Endothelial cell of umbilical vein (primary cell): ENCODE measurements around the gene TBC1D5. TPM values are rescaled to one million over a fixed set of nuclear protein-coding genes. Genes with fewer than 3 reads are reported as not detected.
"Not testable (repeated sequence)": the region's sequence is repeated elsewhere in the genome, so short reads cannot be mapped to it uniquely, and the experiment has no call there.

ENCODE experiments used
- BruUV-seq: library from RNA; stranded (reverse); fragments of 400-500 nt; replicated peaks from 2 replicates; lab custom pipeline; 2021; lab: Mats Ljungman, UMichigan
- CTCF ChIA-PET: fragments of 300-600, 350-600 bp; sonication (Branson Sonifier 250); formaldehyde crosslinking; loops from one replicate; lab custom pipeline; 2021; ENCODE audit warnings: antibody characterized with exemption, inconsistent platforms; lab: Charles Lee
- POLR2A ChIA-PET: fragments of 300-600, 350-600 bp; sonication (Branson Sonifier 250); formaldehyde crosslinking; loops from one replicate; lab custom pipeline; 2021; ENCODE audit warnings: antibody characterized with exemption, inconsistent platforms; lab: Charles Lee
- DNase-seq: peaks from one replicate; pipeline ENCODE4 v3.0.0-alpha.2; 2011; ENCODE audit warnings: low read depth, low spot score
- FAIRE-seq: peaks from 2 replicates; lab custom pipeline; 2011; peaks lifted over from hg19 to GRCh38; lab: Jason Lieb, UNC
- H2AFZ ChIP-seq: 2 replicates; pipeline ENCODE4 v1.6.0; 2012; ENCODE audit warnings: low read depth, low read length, control low read depth, inconsistent platforms
- H3K27ac ChIP-seq: 2 replicates; pipeline ENCODE4 v1.5.1; 2011; ENCODE audit warnings: low read depth, mild to moderate bottlenecking, control low read depth, low read length, moderate library complexity; ENCODE audit not compliant: insufficient read depth
- H3K27me3 ChIP-seq, 2 experiments: 2 replicates each; pipeline versions ENCODE4 v1.6.0 to v1.6.1; 2011; ENCODE audit warnings: low read length in 2 of 2, mixed read lengths in 1 of 2; ENCODE audit not compliant: control insufficient read depth in 2 of 2, insufficient read depth in 2 of 2
- H3K36me3 ChIP-seq, 2 experiments: 2 replicates in 1 of 2; 3 replicates in 1 of 2; pipeline ENCODE4 v1.5.1; 2011; ENCODE audit warnings: low read length in 2 of 2, mild to moderate bottlenecking in 1 of 2, moderate library complexity in 1 of 2; ENCODE audit not compliant: control insufficient read depth in 2 of 2, insufficient read depth in 2 of 2; ENCODE audit errors: extremely low read depth in 1 of 2
- H3K4me1 ChIP-seq: 3 replicates; pipeline ENCODE4 v1.5.1; 2011; ENCODE audit warnings: mild to moderate bottlenecking, low read length; ENCODE audit not compliant: control insufficient read depth, insufficient read depth; ENCODE audit errors: extremely low read depth
- H3K4me2 ChIP-seq: 2 replicates; pipeline ENCODE4 v1.6.1; 2011; ENCODE audit warnings: low read length, control low read depth, mixed read lengths; ENCODE audit not compliant: insufficient read depth
- H3K4me3 ChIP-seq, 3 experiments: fragments of 200-600 bp in 1 of 3; sonication (generic), shearing (Covaris generic) in 1 of 3; replicated peaks in 1 of 3; 2 replicates each; pipeline ENCODE4 v1.5.1; 2011 to 2016; ENCODE audit warnings: control low read depth in 3 of 3, low read length in 3 of 3, mild to moderate bottlenecking in 2 of 3, inconsistent platforms in 1 of 3, low read depth in 1 of 3, moderate library complexity in 1 of 3; ENCODE audit not compliant: insufficient read depth in 1 of 3
- H3K79me2 ChIP-seq: 2 replicates; pipeline ENCODE4 v1.6.0; 2012; ENCODE audit warnings: low read length, inconsistent platforms; ENCODE audit not compliant: control insufficient read depth, insufficient read depth
- H3K9ac ChIP-seq: replicated peaks from 2 replicates; pipeline ENCODE3; 2011; ENCODE audit warnings: low read length, control low read depth; ENCODE audit not compliant: insufficient read depth; ENCODE audit errors: extremely low read depth
- H3K9me1 ChIP-seq: replicated peaks from 3 replicates; pipeline ENCODE4 v1.6.0; 2011; ENCODE audit warnings: mild to moderate bottlenecking, low read length; ENCODE audit not compliant: control insufficient read depth, insufficient read depth; ENCODE audit errors: extremely low read depth
- H3K9me3 ChIP-seq: replicated peaks from 2 replicates; pipeline ENCODE4 v1.5.1; 2012; ENCODE audit warnings: low read length, inconsistent platforms; ENCODE audit not compliant: control insufficient read depth, insufficient read depth
- H4K20me1 ChIP-seq: replicated peaks from 2 replicates; pipeline ENCODE3; 2011; ENCODE audit warnings: mild to moderate bottlenecking, low read length; ENCODE audit not compliant: control insufficient read depth, insufficient read depth; ENCODE audit errors: extremely low read depth
- EZH2 ChIP-seq: IDR thresholded peaks from 2 replicates; pipeline ENCODE4 v1.6.1; 2012; ENCODE audit warnings: borderline replicate concordance, low read depth, mild to moderate bottlenecking, moderate library complexity, low read length, inconsistent platforms; ENCODE audit not compliant: severe bottlenecking
- FOS ChIP-seq: IDR thresholded peaks from 2 replicates; pipeline ENCODE4 v1.6.1; 2011; ENCODE audit warnings: mild to moderate bottlenecking, low read length, moderate library complexity, borderline replicate concordance; ENCODE audit not compliant: insufficient read depth
- JUN ChIP-seq: IDR thresholded peaks from 2 replicates; pipeline ENCODE4 v1.6.1; 2011; ENCODE audit warnings: borderline replicate concordance, low read depth; ENCODE audit not compliant: insufficient read length, insufficient read depth
- POLR2AphosphoS5 ChIP-seq: IDR thresholded peaks from 2 replicates; pipeline ENCODE4 v1.6.1; 2012; ENCODE audit warnings: low read depth, mild to moderate bottlenecking, control low read depth, low read length, moderate library complexity; ENCODE audit not compliant: insufficient read depth
- dilution Hi-C: fragments of 300-500 bp; cut with MboI; formaldehyde crosslinking; loops from one replicate; pipeline ENCODE4 v1.15.0; 2019; ENCODE audit warnings: low sequenced_read_pairs; ENCODE audit not compliant: extremely low pct_ligation_motif_present
- intact Hi-C: fragments of 100-400 bp; cut with micrococcal nuclease; formaldehyde crosslinking; loops from one replicate; pipeline ENCODE4 v1.10.0; 2022
- polyA plus RNA-seq, 4 experiments: library from polyadenylated mRNA; depleted of rRNA in 3 of 4; stranded (reverse) in 3 of 4; unstranded in 1 of 4; fragments of >200 nt; gene quantifications; 2 replicates each; pipeline versions ENCODE4 v1.2.1 to v1.2.3, GENCODE V29; 2011 to 2012; ENCODE audit warnings: missing spikeins in 1 of 4
- total RNA-seq: library from RNA; stranded (reverse); gene quantifications from 2 replicates; pipeline ENCODE4 v1.2.3, GENCODE V29; 2021
- TF ChIP-seq, protein P1 (sequence below), 2 donors: IDR thresholded peaks; 1 replicate in 1 of 2; 2 replicates in 1 of 2; pipeline ENCODE4 v1.5.1; 2011; ENCODE audit warnings: low read length in 2 of 2, mild to moderate bottlenecking in 2 of 2, moderate library complexity in 2 of 2, control low read depth in 1 of 2, inconsistent platforms in 1 of 2, low read depth in 1 of 2; ENCODE audit not compliant: insufficient read depth in 1 of 2; ENCODE audit errors: extremely low read depth in 1 of 2

Gene TBC1D5
- total and polyA plus RNA-seq, 2 donors (not counting 3 experiments of a cell fraction or from before 2014, with no cell fraction given): 17.5 to 44.7 TPM

GRCh38 chr3:17352620-17353019 is 389.8 kb downstream of the TBC1D5 start:
- H3K4me1 ChIP-seq: no peaks in the 10 kb centered on the region
- H3K27me3 ChIP-seq: no peaks in the 10 kb centered on the region
- H3K36me3 ChIP-seq: no peaks in the 10 kb centered on the region
- intact Hi-C loops (no loop called here), dilution Hi-C loops (no loop called here)
- no peak for DNase-seq
- H3K9me1 ChIP-seq: no peaks in the 10 kb centered on the region
- no peak overlapping the region for H3K4me3 ChIP-seq
- no peak for FAIRE-seq
- H3K9me3 ChIP-seq: no peaks in the 10 kb centered on the region
- no peak overlapping the region for H3K9ac ChIP-seq
- TF ChIP-seq EZH2 (no peak), FOS (no peak), POLR2AphosphoS5 (no peak), JUN (no peak)
- TF ChIP-seq, protein P1, sequence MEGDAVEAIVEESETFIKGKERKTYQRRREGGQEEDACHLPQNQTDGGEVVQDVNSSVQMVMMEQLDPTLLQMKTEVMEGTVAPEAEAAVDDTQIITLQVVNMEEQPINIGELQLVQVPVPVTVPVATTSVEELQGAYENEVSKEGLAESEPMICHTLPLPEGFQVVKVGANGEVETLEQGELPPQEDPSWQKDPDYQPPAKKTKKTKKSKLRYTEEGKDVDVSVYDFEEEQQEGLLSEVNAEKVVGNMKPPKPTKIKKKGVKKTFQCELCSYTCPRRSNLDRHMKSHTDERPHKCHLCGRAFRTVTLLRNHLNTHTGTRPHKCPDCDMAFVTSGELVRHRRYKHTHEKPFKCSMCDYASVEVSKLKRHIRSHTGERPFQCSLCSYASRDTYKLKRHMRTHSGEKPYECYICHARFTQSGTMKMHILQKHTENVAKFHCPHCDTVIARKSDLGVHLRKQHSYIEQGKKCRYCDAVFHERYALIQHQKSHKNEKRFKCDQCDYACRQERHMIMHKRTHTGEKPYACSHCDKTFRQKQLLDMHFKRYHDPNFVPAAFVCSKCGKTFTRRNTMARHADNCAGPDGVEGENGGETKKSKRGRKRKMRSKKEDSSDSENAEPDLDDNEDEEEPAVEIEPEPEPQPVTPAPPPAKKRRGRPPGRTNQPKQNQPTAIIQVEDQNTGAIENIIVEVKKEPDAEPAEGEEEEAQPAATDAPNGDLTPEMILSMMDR (IDR thresholded peaks at IDR 0.05; ENCODE audit: extremely low read depth in 1 of 2, insufficient read depth in 1 of 2, low read depth in 1 of 2, low read length in 2 of 2): no peak
- no peak overlapping the region for H2AFZ ChIP-seq
- ChIA-PET POLR2A (no interaction called here), CTCF (no interaction called here)
- no peak overlapping the region for H3K27ac ChIP-seq
- no peaks in the 10 kb centered on the region for H4K20me1 ChIP-seq
- H3K4me2 ChIP-seq: no peak overlapping the region
- no TSS peak for BruUV-seq
- H3K79me2 ChIP-seq: no peaks in the 10 kb centered on the region

DNA sequence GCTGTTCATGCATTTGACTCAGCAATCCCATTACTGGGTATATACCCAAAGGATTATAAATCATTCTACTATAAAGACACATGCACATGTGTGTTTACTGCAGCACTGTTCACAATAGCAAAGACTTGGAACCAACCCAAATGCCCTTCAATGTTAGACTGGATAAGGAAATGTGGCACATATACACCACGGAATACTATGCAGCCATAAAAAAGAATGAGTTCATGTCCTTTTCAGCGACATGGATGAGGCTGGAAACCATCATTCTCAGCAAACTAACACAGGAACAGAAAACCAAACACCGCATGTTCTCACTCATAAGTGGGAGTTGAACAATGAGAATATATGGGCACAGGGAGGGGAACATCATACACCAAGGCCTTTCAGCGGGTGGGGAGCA is 391.2 kb downstream of the TBC1D5 start:
- intact Hi-C loops, H3K9me1 ChIP-seq, H3K27me3 ChIP-seq, dilution Hi-C loops, BruUV-seq, H3K4me3 ChIP-seq, H3K36me3 ChIP-seq, H2AFZ ChIP-seq, POLR2A ChIA-PET, H3K27ac ChIP-seq, H4K20me1 ChIP-seq, FAIRE-seq, H3K4me1 ChIP-seq, CTCF ChIA-PET, H3K9ac ChIP-seq, H3K79me2 ChIP-seq, DNase-seq, H3K9me3 ChIP-seq, H3K4me2 ChIP-seq: not testable (repeated sequence)
